Measurements from ENCODE around the gene TMED8.
A peak's percentile ranks its signal among the peaks of the same experiment; 100 is the strongest.

TMED8 gene

GRCh38 chr14:77359626-77360025 lies 17.3 kb downstream of the TMED8 start:
- Histone ChIP-seq H3K9me3 (ENCODE audit: control insufficient read depth, insufficient read depth, low read depth, low read length) (no peaks in the 10 kb centered on the region), H3K4me1 (ENCODE audit: control insufficient read depth, insufficient read depth, low read length) (no peaks in the 10 kb centered on the region), H3K4me3 (ENCODE audit: low read depth, low read length) (no peak overlapping the region), H3K36me3 (ENCODE audit: control insufficient read depth in 2 of 2, insufficient read depth in 1 of 2, low read length in 2 of 2) (no peaks in the 10 kb centered on the region; a peak in 1 of 3 replicates), H3K27ac (ENCODE audit: extremely low read depth, low read depth, low read length) (no peak overlapping the region)
- TF ChIP-seq ZNF394 (tag by site-specific recombination; IDR thresholded peaks at IDR 0.05; ENCODE audit: borderline replicate concordance), result peak; percentile 30; the same call in 1 of the 2 replicates
- no peak for TF ChIP-seq ZNF155 (tag by site-specific recombination; IDR thresholded peaks at IDR 0.05)
- TF ChIP-seq KLF17 (tag by site-specific recombination; IDR thresholded peaks at IDR 0.05), result no peak
- TF ChIP-seq HOXD13 (CRISPR knock-in tag; IDR thresholded peaks at IDR 0.05; ENCODE audit: borderline replicate concordance), result no peak
- ChIA-PET CTCF (interaction anchor here (1.1 kb wide), 1 partner anchor 11 kb away, joined by 4 read pairs; no protein-coding TSS in a partner anchor), POLR2A (interaction anchor here (1.6 kb wide), 1 partner anchor 17 kb away, joined by 3 read pairs; the partner anchor contains the start of genes SAMD15 and TMED8)

GRCh38 chr14:77356899-77357298 lies 20.0 kb downstream of the TMED8 start:
- Histone ChIP-seq H3K36me3 (ENCODE audit: control insufficient read depth in 2 of 2, insufficient read depth in 1 of 2, low read length in 2 of 2) (no peaks in the 10 kb centered on the region), H3K9me3 (ENCODE audit: control insufficient read depth, insufficient read depth, low read depth, low read length) (no peaks in the 10 kb centered on the region), H3K27ac (ENCODE audit: extremely low read depth, low read depth, low read length) (no peak overlapping the region), H3K4me1 (ENCODE audit: control insufficient read depth, insufficient read depth, low read length) (no peaks in the 10 kb centered on the region), H3K4me3 (ENCODE audit: low read depth, low read length) (no peak overlapping the region)
- no peak for TF ChIP-seq PRDM10 (tag by site-specific recombination; IDR thresholded peaks at IDR 0.05)
- no peak for TF ChIP-seq ZNF621 (tag by site-specific recombination; IDR thresholded peaks at IDR 0.05)
- CTCF ChIA-PET, result interaction anchor here (0.5 kb wide), 1 partner anchor 230 kb away, joined by 3 read pairs; no protein-coding TSS in a partner anchor
- POLR2A ChIA-PET, result no interaction called here

GRCh38 chr14:77355811-77356210 lies 21.1 kb downstream of the TMED8 start:
- H3K27ac ChIP-seq (ENCODE audit: extremely low read depth, low read depth, low read length), result no peak overlapping the region
- ChIA-PET CTCF (interaction anchor here (0.7 kb wide), 1 partner anchor 14 kb away, joined by 3 read pairs; no protein-coding TSS in a partner anchor), POLR2A (no interaction called here)
- no peak overlapping the region for H3K4me3 ChIP-seq (ENCODE audit: low read depth, low read length)
- no peaks in the 10 kb centered on the region for H3K4me1 ChIP-seq (ENCODE audit: control insufficient read depth, insufficient read depth, low read length)
- H3K36me3 ChIP-seq (ENCODE audit: control insufficient read depth in 2 of 2, insufficient read depth in 1 of 2, low read length in 2 of 2), result no peaks in the 10 kb centered on the region; a peak in 1 of 3 replicates
- H3K9me3 ChIP-seq (ENCODE audit: control insufficient read depth, insufficient read depth, low read depth, low read length), result no peaks in the 10 kb centered on the region
- TF ChIP-seq ZNF16 (tag by site-specific recombination; IDR thresholded peaks at IDR 0.05; ENCODE audit: low read depth), result no peak
- no peak for TF ChIP-seq OVOL3 (tag by site-specific recombination; IDR thresholded peaks at IDR 0.05)
- TF ChIP-seq ZNF704 (tag by site-specific recombination; IDR thresholded peaks at IDR 0.05), result no peak
- TF ChIP-seq ELK4 (IDR thresholded peaks at IDR 0.05; ENCODE audit: borderline replicate concordance, low read depth, low read length), result no peak
- no peak for TF ChIP-seq ZNF518A (tag by site-specific recombination; conservative IDR thresholded peaks at IDR 0.05; ENCODE audit: low read depth)
- TF ChIP-seq GLI4 (tag by site-specific recombination; IDR thresholded peaks at IDR 0.05), result no peak
- TF ChIP-seq ZNF701 (tag by site-specific recombination; IDR thresholded peaks at IDR 0.05), result no peak
- no peak for TF ChIP-seq ZNF23 (tag by site-specific recombination; IDR thresholded peaks at IDR 0.05; ENCODE audit: borderline replicate concordance)
- no peak for TF ChIP-seq ZNF837 (tag by site-specific recombination; IDR thresholded peaks at IDR 0.05)
- TF ChIP-seq ZBTB44 (tag by site-specific recombination; IDR thresholded peaks at IDR 0.05), result no peak
- no peak for TF ChIP-seq ZNF670 (tag by site-specific recombination; IDR thresholded peaks at IDR 0.05; ENCODE audit: low read depth)
